Medulla oblongata (tissue), 1 donor: ENCODE results near the gene PLEKHG2.
"Not testable (repeated sequence)": the region's sequence is repeated elsewhere in the genome, so short reads cannot be mapped to it uniquely, and the experiment has no call there.

Source experiments
- DNase-seq: peaks from one replicate; pipeline ENCODE4 v3.0.0-alpha.2; 2015; ENCODE audit errors: extremely low spot score

The PLEKHG2 gene, protein sequence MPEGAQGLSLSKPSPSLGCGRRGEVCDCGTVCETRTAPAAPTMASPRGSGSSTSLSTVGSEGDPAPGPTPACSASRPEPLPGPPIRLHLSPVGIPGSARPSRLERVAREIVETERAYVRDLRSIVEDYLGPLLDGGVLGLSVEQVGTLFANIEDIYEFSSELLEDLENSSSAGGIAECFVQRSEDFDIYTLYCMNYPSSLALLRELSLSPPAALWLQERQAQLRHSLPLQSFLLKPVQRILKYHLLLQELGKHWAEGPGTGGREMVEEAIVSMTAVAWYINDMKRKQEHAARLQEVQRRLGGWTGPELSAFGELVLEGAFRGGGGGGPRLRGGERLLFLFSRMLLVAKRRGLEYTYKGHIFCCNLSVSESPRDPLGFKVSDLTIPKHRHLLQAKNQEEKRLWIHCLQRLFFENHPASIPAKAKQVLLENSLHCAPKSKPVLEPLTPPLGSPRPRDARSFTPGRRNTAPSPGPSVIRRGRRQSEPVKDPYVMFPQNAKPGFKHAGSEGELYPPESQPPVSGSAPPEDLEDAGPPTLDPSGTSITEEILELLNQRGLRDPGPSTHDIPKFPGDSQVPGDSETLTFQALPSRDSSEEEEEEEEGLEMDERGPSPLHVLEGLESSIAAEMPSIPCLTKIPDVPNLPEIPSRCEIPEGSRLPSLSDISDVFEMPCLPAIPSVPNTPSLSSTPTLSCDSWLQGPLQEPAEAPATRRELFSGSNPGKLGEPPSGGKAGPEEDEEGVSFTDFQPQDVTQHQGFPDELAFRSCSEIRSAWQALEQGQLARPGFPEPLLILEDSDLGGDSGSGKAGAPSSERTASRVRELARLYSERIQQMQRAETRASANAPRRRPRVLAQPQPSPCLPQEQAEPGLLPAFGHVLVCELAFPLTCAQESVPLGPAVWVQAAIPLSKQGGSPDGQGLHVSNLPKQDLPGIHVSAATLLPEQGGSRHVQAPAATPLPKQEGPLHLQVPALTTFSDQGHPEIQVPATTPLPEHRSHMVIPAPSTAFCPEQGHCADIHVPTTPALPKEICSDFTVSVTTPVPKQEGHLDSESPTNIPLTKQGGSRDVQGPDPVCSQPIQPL (N-terminal part only)

DNA sequence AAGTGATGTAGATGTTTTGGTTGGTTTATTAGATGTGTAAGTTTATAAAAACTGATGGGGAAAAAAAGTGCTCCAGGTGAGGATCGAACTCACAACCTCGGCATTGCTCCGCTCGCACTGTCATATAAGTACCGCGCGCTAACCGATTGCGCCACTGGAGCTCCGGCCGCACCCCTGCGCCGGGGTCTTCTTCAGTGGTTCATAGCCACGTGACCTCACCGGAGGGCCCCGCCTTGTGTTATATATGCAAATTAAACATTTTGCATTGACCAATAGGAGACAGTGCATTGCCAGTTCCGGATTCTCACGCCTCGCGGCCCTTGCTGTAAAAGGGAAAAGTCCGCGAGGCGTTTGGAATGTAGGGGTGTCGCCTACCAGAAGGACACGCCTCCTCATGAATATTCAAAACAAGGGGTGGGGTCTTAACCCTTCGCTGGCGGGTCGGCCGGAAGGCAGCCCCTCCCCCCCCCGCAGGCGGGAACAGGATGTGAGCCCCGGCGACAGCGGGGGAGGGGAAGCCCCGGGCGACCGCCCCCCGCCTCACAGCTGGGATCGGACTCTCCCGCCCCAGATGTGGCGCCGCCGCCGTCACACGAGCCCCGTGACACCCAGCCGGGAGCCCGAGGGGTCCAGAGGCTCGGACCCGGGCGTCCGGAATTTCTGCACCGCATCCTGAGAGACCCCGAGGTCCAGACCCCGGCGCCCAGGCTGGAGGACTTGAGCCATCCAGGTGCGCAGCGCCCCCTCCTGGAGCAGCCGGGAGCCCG, at the start of gene PLEKHG2:
PLEKHG2 (plus strand) TSS at position 570 of the 767 bp plus-strand sequence. CDS start 1,418 bp downstream, outside the sequence.
- DNase-seq = peak; percentile 99

DNA sequence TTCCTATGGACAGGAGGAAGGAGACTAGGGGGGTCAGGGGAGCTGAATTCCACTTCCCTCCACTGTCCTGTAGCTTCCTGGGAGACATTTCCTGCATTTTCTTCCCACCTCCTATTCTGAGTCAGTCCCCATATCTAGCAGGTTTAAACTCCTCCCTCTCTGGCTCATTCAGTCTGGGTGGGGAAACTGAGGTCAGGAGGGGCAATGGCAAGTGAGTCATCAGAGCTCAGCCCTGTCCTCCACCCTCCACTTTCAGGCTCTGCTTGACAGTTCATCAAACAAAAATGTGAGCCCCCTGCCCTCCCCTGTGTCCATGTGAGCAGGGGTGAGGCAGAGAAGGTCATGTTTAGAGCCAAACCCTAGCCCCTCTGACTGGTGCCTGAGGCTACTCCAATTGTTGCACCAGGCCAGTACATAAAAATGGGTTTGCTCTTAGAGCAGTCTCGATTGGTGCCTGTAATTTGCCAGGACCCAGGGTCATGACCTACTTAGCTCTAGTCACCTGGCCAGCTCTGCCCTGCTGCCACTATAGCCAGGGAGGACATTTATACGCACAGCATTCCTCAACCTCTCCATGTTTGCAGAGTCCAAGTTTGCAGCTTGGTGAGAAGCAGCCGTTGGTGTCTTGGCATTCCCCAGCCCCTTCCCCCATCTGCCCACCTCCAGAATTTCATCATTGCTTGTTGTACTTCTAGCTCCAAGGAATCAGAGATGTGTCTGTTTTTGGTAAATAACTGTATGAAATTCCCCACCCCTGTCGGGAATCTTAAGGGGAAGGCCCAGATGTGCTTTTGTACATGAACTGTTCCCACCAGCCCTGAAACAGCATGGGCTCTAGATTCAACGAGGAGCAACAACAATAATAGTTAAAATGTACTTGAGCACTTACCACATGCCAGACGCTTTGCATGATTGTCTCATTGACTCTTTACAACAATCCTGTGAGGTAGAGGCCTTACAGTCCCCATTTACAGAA, 49.5 kb upstream of the PLEKHG2 start:
- DNase-seq = no peak

DNA sequence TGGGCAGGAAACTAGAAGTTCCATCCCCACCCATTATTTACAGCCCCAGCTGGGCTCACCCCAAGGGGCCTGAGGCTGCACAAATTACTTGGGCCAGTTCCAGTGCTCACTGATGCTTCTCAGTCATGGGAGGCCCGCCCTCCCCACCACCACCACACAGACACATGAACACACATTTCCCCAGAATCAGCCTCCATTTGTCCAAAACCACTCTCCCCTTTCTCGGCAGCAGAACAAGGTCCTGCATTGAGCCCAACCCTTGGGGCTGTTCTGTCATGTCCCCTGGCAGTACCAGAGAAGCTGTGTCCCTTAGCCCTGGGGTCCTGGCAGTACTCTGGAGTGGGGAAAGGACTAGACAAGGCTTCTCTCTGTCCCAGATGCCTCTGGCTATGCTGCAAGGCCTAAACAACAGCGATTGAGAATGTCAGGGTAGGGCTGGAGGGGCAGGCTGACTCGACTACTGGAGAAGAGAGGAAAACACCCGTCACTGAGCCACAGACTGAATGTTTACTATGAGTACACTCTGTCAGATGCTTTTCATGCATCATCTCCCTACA, 48.5 kb upstream of the PLEKHG2 start:
- DNase-seq = peak; percentile 96

DNA sequence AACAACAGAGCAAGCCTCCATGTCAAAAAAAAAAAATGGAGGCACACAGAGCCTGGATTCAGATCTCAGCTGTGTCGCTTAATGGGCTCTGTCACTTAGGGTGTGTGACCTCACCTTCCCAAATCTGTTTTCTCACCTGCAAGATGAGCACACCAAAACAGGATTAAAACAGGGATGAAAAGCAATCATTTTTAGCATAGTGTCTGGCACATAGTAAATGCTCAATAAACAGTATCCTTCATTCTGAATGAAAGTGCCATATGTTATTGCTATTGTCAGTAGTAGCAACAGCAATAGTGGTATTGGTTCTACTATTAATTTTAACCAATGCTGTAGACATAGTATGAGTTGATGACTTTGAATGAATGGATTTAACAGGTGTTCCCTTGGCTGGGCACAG, 46.9 kb upstream of the PLEKHG2 start:
- no peak for DNase-seq

DNA sequence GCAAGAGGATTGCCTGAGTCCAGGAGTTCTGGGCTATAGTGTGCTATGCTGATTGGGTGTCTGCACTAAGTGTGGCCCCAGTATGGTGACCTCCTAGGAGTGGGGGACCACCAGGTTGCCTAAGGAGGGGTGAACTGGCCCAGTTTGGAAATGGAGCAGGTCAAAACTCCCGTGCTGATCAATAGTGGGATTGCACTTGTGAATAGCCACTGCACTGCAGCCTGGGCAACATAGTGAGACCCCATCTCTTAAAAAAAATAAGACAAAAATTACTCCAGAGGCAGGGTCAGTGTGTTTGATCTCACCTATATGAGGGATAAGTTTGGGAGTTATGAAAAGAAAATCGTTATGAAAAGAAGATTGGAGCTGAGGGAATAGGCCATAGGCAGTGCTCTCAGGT, 43.3 kb upstream of the PLEKHG2 start:
- DNase-seq = no peak

DNA sequence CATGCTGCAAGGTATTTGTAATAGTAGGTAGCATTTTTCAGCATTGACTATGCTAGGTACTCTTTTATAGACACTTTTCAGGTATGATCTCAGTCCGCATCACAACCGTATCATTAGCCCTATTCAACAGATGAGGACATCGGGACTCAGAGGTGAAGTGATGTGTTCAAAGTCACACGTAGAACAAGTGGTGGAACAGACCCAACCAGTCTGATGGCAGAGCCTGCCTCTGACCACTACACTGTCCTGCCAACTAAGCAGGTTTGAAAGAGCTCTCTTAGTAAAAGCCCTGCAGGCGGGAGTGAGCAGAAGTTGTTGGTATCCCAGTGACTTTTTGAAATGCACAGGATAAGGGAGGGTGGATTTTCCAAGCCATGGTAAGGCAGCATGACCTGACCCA, 41.7 kb upstream of the PLEKHG2 start:
- no peak for DNase-seq

DNA sequence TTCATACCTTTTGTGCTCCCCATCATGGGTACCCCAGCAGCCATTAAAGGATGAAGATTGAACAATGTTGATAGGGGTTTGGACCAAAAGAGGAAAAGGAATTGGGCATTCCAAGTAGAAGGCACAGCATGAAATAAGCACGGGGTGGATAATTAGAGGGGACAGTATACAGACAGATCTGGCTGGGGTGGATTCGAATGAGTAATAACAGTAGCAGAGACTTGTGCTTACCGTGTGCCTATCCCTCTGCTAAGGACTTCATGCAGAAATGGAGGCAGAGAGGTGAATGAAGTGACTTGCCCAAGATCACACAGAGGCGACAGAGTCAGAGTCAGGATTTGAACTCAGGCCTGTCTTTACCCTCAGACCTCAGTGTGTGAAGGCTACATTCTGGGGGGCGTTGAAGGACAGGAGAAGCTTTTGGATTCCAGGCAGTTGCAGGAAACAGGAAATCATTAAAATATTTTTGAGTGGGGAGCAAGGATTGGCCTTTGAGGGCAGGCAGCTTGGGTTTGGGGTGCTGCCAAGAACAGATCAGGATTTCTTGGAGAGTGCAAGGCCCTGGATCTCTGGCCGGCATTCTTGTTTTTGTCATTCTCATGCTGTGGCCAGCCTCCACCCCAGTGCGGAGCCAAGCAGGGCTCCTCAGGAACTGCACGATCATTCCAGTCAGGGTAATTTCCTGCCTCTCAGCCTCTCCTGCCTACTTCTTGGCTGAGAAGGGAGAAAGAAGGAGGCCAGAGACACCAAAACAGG, 40.2 kb upstream of the PLEKHG2 start:
- DNase-seq = peak; percentile 77

DNA sequence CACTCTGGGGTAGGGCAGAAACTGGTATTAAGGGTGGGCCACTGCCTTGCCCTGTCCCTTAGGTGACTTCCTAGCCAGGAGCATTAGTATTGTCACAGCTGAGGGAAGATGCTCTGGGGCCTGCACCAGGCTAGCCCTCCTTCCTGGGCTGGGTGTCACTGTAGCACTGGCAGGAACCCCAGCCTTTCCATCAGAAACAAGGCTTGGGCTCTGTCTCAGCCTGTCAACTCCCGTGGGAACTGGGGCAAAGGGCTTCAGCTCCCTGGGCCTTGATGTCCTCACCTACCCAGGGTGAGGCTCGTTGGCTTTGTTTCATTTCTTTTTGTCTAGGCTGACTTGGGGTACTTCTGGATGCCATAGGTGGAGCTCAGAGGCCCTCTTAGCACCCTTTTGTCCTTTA, 39.5 kb upstream of the PLEKHG2 start:
- no peak for DNase-seq

DNA sequence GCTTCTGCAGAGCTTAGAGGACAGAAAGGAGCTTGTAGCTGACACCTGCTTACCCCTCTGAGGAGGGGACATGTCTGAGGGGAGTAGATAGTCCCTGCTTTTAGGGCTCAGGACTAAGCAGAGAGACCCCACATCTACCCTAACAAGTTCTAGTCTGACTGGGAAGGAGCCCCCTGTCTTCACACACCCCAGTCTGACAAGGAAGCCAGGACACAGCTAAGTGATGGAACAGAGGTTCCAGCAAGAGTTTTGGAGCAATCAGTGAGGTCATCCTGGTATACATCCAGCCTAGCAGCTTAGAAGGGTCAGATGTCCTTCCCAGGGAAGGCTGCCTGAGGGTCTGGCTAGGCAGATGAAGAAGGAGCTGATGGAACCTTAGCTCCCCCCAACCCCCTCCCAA, 36.5 kb upstream of the PLEKHG2 start:
- no peak for DNase-seq

DNA sequence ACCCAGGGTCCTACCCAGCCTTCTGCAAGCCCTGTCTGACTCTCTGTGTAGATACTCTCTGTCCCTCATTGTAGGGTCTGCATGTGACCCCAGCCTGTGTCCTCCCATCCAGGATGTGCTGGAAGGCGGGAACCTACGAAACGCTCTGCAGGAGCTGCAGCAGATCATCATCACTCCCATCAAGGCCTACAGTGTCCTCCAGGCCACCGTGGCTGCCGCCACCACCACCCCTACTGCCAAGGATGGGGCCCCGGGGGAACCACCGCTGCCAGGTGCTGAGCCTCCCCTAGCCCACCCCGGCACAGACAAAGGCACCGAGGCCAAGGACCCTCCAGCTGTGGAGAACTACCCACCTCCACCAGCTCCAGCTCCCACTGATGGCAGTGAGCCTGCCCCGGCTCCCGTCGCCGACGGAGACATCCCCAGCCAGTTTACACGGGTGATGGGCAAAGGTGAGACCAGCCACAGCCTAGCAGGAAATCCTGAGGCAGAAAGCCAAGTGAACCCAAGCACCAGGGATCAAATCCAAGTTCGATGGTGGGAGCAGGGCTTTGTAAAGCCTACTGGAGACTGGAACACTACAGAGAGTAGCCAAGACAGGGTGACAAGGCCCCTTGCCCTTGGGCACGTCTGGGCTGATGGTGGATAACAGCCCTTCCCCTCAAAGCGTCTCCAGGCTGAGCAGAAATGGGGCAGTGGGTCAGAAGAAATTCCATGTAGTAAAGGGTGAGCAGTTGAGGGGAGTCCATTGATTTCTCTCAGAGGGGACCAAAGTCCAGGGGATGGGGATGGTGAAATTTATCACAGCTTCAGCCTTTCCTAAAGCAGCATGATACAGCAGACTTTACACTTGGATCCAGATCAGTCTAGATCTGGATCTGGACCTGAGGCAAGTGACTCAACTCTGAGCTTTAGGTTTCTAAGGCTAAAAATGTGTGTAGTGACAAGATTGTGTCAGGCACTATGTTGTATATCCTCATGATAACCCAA, 34.8 kb upstream of the PLEKHG2 start:
- DNase-seq = no peak

DNA sequence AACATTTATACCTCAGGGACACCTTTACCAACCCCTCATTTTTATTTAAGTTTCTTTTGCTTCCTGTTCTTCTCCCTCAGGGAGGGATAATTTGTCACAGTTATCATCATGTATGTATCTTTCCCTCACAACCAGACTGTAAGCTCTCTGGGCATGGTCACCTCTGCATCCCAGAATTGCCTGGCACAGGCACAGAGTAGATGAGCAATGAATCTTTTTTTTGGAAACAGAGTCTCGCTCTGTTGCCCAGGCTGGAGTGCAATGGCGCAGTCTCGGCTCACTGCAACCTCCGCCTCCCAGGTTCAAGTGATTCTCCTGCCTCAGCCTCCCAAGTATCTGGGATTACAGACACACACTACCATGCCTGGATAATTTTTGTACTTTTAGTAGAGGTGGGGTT, 33.1 kb upstream of the PLEKHG2 start:
- not testable (repeated sequence) for DNase-seq

DNA sequence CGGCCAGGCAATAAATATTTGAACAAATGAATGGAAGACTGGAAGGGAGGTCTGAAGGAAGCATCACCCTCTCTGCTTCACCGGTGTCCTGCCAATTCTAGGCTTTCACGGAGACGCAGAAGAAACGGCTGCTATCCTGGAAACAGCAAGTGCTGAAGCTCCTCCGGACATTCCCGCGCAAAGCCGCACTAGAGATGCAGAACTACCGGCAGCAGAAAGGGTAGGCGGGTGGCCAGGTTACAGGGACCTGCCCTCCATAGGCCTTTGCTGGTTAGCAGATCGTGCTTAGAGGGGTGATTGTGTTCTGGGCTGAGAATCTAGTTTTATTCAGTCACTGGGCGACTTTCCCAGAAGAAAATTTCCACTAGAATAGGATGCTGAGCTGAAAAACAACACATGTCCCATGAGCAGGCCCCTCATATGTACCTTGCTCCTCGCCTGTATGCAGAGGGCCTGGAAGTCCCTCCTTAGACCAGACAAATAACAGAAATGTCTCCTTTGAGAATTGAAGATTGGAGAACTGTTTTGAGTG, 32.5 kb upstream of the PLEKHG2 start:
- DNase-seq = peak; percentile 76

DNA sequence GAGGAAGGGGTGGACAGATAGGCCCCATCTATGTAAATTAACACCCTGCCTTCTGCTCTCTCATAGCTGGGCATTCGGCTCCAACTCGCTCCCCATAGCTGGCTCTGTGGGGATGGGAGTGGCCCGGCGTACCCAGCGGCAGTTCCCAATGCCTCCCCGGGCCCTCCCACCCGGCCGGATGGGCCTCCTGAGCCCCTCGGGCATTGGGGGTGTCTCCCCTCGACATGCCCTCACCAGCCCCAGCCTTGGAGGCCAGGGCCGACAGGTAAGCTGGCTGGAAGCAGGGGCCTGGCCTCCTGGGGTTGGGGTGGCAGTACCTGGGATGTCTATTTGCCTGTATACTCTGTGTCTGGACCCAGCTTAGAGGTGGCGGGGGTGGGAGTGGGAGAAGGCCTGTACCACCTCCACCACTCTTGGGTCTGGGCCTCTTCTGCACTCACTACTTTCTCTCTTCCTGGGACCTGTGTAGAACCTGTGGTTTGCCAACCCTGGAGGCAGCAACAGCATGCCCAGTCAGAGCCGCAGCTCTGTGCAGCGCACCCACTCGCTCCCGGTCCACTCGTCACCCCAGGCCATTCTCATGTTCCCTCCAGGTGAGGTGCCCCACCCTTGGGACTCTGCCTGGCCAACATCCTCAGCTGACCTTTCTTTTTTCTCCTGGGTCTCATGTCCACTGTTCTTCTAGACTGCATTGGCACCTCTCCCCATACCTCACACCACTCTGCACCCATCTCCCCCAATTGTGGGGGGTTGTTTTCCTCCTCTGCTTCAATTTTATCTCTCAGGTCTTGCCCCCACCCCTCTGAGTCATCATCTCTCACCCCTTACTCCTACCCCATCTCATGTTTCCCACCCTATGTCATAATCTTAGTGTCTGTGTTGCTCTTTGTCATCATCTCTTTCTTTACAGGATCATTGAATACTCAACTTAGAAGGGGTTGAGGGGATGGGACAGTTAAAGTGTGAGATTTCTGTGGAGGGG, 31.7 kb upstream of the PLEKHG2 start:
- DNase-seq = no peak

DNA sequence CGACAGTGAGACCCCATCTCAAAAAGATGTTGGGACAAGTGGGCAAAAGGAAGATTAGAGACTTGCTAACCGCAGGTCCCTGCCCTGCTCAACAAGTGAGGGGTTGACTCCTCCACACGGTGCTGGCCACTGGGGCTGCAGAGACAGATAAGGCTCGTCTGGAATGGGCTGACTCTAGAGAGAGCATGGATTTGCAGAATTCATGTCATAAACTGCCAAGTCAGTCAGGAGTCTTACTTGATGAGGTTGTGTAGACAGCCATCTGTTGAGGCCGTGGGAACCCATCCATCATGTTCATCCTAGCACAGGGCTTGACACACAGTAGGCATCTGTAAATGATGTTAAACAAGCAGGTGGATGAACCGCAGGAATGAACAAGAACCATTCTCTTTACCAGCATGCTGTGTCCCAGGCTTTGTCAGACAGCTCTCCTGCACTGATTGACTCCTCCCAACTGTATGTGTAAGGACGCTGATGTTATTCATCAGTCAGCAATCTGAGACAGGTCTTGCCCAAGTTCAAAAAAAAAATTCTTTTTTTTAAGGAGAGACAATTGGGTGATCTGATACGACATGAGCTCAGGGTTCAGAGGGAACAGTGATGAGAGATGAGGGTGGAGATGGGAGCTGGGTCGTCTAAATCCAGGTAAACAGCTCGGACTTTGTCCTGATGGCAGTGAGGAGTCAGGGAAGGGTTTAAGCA, 30.4 kb upstream of the PLEKHG2 start:
- no peak for DNase-seq

DNA sequence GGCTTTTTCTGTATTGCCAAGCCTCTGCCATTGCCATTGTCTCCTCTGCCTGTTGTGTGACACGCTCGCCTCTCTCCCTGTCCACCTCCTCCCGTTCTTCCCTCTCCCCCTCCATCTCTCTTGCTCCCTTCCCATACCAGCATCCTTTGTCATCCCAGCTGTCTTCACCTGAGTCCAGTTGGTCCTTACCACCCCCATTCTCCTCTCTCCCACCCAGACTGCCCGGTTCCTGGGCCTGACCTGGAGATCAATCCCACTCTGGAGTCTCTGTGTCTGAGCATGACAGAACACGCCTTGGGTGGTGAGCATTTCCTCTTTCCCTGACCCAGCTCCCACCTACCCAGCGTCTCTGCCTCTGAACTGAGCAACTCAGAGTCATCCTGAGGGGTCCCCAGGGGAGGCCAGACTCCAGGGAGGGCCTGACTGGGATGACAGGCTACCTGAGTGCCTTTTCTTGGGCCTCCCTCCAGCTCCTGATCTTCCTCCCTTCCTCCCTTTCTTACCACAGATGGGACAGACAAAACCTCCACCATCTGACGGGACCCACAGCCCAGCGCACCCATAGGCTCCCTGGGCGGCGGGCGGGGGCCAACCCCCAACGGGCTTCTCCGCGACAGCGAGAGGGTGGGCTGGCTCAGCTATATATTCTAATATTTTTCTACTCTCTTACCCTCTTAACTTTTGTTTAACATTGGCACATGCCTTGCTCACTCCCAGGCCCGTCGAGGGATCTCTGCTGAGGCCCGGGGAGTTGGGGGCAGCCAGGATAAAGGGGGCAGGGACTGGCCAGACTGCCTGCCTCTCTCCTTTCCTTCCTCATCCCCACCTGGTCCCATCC, 29.3 kb upstream of the PLEKHG2 start:
- DNase-seq = no peak
